Activated CD4-positive, alpha-beta T cell treated with anti-CD3 and anti-CD28 coated beads, Interleukin-2, amount 10 ng/mL, durations not matched to agents 24 days and 14 days (primary cell): Measurements from ENCODE around the gene MUS81. TPM values are rescaled to one million over a fixed set of nuclear protein-coding genes. Genes with fewer than 3 reads are reported as not detected.
"Not testable (repeated sequence)": the region's sequence is repeated elsewhere in the genome, so short reads cannot be mapped to it uniquely, and the experiment has no call there.

Experiments used
- DNase-seq: peaks from one replicate; pipeline ENCODE4 v3.0.0; 2022
- H3K27ac Mint-ChIP-seq: one replicate; pipeline ENCODE4 v1.8.0; 2022; ENCODE audit warnings: mild to moderate bottlenecking, mixed read lengths
- H3K27me3 Mint-ChIP-seq: one replicate; pipeline ENCODE4 v1.8.0; 2022; ENCODE audit warnings: mixed read lengths
- H3K36me3 Mint-ChIP-seq: one replicate; pipeline ENCODE4 v1.8.0; 2022; ENCODE audit warnings: low read depth, mild to moderate bottlenecking, mixed read lengths
- H3K4me1 Mint-ChIP-seq: one replicate; pipeline ENCODE4 v1.8.0; 2021; ENCODE audit warnings: mixed read lengths
- H3K4me3 Mint-ChIP-seq: one replicate; pipeline ENCODE4 v1.8.0; 2022; ENCODE audit warnings: mild to moderate bottlenecking, moderate library complexity, mixed read lengths
- H3K9me3 Mint-ChIP-seq: one replicate; pipeline ENCODE4 v1.8.0; 2021; ENCODE audit warnings: mixed read lengths
- intact Hi-C: fragments of 100-400 bp; cut with micrococcal nuclease; formaldehyde crosslinking; loops from one replicate; pipeline ENCODE4 v1.15.1; 2023
- total RNA-seq: library from RNA; stranded (reverse); gene quantifications from 2 replicates; pipeline ENCODE4 v1.2.3, GENCODE V29; 2022

Gene MUS81
- total RNA-seq, 1 donor from 2014 or later, result 77.4 TPM

DNA sequence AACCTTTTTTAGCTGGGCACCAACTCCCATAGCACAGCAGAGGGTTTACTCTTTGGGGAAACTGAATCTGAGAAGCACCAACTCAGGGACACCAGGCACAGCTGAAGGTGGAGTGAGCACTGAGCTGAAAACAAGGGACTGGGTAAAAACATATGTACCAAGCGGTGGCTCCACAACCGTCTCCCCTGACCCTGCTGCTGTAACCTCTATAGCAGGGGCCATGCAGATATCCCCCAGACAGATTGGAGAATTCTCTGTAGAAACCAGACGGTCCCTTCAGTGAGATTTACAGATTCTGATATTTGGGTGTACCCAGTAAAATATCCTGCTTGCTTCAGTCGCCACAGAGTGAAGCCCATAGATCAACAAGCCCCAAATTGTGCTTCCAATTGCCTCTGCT is 30.8 kb upstream of the MUS81 start:
- Mint-ChIP-seq H3K4me3 (no peak overlapping the region), H3K9me3 (peaks cover 9% of the 10 kb centered on the region), H3K4me1 (peaks cover 31% of the 10 kb centered on the region), H3K36me3 (no peaks in the 10 kb centered on the region), H3K27ac (no peak overlapping the region), H3K27me3 (peaks cover 20% of the 10 kb centered on the region)
- intact Hi-C loops, result no loop called here
- no peak for DNase-seq

DNA sequence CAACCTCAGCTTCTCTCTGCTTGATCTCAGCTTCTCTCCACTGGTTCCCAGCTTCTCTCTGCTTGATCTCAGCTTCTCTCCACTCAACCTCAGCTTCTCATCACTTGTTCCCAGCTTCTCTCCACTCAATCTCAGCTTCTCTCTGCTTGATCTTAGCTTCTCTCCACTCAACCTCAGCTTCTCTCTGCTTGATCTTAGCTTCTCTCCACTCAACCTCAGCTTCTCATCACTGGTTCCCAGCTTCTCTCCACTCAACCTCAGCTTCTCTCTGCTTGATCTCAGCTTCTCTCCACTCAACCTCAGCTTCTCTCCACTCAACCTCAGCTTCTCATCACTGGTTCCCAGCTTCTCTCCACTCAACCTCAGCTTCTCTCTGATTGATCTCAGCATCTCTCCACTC is 28.0 kb upstream of the MUS81 start:
- intact Hi-C loops, H3K36me3 Mint-ChIP-seq, H3K27ac Mint-ChIP-seq, H3K9me3 Mint-ChIP-seq, DNase-seq: not testable (repeated sequence)
- Mint-ChIP-seq H3K27me3 (peaks cover 20% of the 10 kb centered on the region), H3K4me3 (peak overlapping the region; percentile 42), H3K4me1 (peaks cover 30% of the 10 kb centered on the region)

DNA sequence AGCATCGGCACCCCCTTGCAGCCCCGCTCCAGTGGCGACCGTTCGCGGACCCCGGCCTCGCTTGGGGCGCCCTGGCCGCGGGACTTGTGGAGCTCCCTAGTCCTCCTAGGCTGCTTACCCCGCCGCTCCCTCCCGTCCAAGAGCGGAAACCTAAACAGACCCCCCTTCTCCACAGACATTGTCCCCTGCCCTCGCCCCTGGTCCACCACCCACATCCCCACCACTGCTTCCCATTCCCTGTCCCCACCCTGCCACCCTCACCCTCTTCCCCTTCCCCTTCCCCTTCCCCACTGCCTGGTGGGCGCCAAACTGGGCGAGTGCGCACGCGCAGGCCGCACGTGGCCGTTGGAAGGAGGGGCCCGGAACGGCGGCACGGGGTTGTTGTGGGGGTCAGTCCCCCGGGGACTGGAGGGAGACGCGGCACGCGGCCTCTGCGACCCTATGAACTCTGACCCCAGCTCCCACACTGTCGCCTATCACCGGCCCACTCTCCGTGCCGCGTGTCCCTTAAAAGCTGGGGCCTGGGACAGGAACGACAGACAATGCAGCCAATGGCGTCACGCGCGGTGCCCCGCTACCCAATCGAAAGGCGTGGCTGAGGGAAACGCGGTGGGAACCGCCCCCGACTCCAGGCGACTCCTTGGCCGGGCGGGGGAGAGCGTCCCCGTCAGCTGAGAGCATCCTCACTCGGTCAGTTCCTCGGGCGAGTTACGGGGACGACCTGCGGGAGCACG is 26.8 kb upstream of the MUS81 start, which contains the start of gene SNX32:
TSS of gene SNX32 (plus strand) at position 667 of the 734 bp plus-strand sequence. CDS start 103 bp downstream, outside the sequence.
- Mint-ChIP-seq H3K36me3 (no peaks in the 10 kb centered on the region), H3K27me3 (peaks cover 20% of the 10 kb centered on the region), H3K4me3 (no peak within 1 kb of the TSS), H3K4me1 (peaks cover 21% of the 10 kb centered on the region), H3K27ac (no peak within 1 kb of the TSS), H3K9me3 (peaks cover 9% of the 10 kb centered on the region)
- DNase-seq, result peak; percentile 99
- intact Hi-C loops, result loop anchor here (1.0 kb wide), 2 partner anchors 20 to 25 kb away; partner anchors contain the start of gene CFL1

DNA sequence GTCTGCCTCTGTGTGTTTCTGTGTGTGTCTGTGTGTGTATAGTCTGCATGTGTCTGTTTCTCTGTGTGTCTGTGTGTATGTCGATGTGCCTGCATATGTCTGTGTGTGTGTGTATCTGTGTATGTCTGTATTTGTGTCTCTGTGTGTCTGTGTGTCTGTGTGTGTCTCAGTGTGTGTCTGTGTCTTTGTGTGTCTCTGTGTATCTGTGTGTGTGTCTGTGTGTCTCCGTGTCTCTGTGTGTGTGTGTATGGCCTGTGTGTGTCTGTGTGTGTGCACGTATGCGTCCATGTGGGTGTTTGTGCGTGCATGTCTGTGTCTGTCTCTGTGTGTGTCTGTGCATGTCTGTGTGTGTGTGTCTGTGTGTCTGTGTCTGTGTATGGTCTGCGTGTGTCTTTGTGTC is 26.0 kb upstream of the MUS81 start:
- DNase-seq, result no peak
- no peaks in the 10 kb centered on the region for H3K36me3 Mint-ChIP-seq
- intact Hi-C loops, result loop anchor here (1.0 kb wide), 1 partner anchor 19 kb away; no protein-coding TSS in a partner anchor
- H3K4me1 Mint-ChIP-seq, result peaks cover 20% of the 10 kb centered on the region
- H3K27ac Mint-ChIP-seq, result no peak overlapping the region
- no peak overlapping the region for H3K4me3 Mint-ChIP-seq
- H3K27me3 Mint-ChIP-seq, result peaks cover 18% of the 10 kb centered on the region
- H3K9me3 Mint-ChIP-seq, result peaks cover 9% of the 10 kb centered on the region

DNA sequence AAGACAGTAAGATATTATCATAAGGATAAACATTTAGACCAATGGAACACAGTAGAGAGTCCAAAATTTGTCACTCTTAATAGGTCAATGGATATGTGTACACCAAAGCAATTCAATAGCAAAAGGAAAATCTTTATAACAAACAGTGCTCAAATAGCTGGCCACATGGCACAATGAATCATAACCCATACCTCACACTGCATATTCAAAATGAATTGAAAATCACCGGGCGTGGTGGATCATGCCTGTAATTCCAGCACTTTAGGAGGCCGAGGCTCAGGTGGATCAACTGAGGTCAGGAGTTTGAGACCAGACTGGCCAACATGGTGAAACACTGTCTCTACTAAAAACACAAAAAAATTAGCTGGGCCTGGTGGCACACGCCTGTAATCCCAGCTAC is 18.1 kb upstream of the MUS81 start:
- Mint-ChIP-seq H3K9me3 (no peaks in the 10 kb centered on the region), H3K27me3 (no peaks in the 10 kb centered on the region), H3K4me3 (no peak overlapping the region), H3K36me3 (no peaks in the 10 kb centered on the region), H3K4me1 (no peaks in the 10 kb centered on the region), H3K27ac (no peak overlapping the region)
- intact Hi-C loops, result no loop called here
- DNase-seq, result no peak

DNA sequence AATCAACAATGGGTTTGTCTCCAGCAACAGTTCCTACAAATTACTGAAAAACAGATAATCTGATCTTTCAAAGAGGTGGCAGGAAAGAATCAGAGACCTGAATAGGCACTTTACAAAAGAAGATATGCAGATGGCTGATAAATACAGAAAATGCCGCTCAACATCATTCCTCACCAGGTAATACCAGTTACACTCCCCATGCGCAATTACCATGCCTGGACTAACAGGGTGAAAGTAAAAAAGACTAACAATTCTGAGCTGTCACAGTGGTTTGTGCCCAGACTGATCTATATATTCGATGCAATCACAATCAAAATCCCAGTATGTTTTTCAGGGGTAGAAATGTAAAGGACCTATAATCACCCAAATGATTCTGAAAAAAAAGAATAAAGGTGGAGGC is 16.4 kb upstream of the MUS81 start:
- no peak overlapping the region for H3K27ac Mint-ChIP-seq
- no peaks in the 10 kb centered on the region for H3K4me1 Mint-ChIP-seq
- DNase-seq, result no peak
- no peak overlapping the region for H3K4me3 Mint-ChIP-seq
- intact Hi-C loops, result no loop called here
- H3K27me3 Mint-ChIP-seq, result no peaks in the 10 kb centered on the region
- no peaks in the 10 kb centered on the region for H3K36me3 Mint-ChIP-seq
- no peaks in the 10 kb centered on the region for H3K9me3 Mint-ChIP-seq

DNA sequence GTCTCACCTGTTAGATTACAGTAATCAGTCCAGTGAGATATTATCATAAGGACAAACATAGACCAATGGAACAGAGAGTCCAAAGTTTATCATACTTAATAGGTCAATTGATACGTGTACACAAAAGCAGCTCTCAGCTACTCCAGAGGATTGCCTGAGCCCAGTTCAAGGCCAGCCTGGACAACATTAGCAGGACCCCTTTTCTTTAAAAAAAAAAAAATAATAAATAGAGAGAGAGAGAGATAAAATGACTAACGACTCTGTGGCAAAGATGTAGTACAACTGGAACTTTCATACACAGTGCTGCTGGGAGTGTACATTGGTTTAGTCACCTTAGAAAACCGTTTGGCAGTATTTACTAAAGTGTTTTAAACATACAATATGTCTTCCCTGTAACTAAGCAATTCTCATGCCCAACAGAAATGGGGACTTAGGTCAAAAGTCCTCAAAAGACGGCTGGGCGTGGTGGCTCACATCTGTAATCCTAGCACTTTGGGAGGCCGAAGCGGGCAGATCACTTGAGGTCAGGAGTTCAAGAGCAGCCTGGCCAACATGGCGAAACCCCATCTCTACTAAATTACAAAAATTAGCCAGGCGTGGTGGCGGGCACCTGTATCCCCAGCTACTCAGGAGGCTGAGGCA is 15.9 kb upstream of the MUS81 start:
- intact Hi-C loops, result no loop called here
- Mint-ChIP-seq H3K27me3 (no peaks in the 10 kb centered on the region), H3K9me3 (no peaks in the 10 kb centered on the region), H3K27ac (no peak overlapping the region), H3K4me3 (no peak overlapping the region), H3K36me3 (no peaks in the 10 kb centered on the region), H3K4me1 (no peaks in the 10 kb centered on the region)
- DNase-seq, result no peak

DNA sequence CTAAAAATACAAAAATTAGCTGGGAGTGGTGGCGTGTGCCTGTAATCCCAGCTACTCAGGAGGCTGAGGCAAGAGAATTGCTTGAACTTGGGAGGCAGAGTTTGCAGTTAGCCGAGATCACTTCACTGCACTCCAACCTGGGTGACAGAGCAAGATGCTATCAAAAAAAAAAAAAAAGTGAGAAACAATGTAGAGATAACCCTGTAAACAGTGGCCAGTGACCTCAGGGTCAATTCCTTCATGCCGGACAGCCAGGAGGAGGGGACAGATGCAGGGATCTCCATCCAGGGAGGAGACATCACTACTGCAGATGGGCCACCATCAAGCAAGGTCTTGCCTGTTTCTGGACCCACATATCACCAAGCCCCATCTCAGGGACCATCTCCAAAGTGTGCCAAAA is 12.5 kb upstream of the MUS81 start:
- Mint-ChIP-seq H3K36me3 (peaks cover 28% of the 10 kb centered on the region), H3K27ac (no peak overlapping the region), H3K27me3 (no peaks in the 10 kb centered on the region), H3K9me3 (no peaks in the 10 kb centered on the region), H3K4me3 (no peak overlapping the region), H3K4me1 (no peaks in the 10 kb centered on the region)
- intact Hi-C loops, result no loop called here
- DNase-seq, result no peak

DNA sequence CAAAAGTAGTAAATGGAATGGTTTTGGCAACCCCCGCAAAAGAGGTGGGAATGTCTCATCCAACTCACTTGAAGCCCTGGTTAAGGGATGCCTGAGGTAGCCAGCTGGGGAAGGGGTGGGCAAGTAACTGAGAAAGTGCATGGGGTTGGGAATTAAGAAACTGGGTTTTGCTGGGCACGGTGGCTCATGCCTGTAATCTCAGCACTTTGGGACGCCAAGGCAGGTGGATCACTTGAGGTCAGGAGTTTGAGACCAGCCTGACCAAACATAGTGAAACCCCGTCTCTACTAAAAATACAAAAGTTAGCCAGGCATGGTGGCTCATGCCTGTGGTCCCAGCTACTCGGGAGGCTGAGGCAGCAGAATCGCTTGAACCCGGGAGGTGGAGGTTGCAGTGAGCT is 11.5 kb upstream of the MUS81 start:
- H3K4me1 Mint-ChIP-seq, H3K4me3 Mint-ChIP-seq, H3K27me3 Mint-ChIP-seq, H3K27ac Mint-ChIP-seq, DNase-seq, H3K9me3 Mint-ChIP-seq, intact Hi-C loops: not testable (repeated sequence)
- peaks cover 37% of the 10 kb centered on the region for H3K36me3 Mint-ChIP-seq

DNA sequence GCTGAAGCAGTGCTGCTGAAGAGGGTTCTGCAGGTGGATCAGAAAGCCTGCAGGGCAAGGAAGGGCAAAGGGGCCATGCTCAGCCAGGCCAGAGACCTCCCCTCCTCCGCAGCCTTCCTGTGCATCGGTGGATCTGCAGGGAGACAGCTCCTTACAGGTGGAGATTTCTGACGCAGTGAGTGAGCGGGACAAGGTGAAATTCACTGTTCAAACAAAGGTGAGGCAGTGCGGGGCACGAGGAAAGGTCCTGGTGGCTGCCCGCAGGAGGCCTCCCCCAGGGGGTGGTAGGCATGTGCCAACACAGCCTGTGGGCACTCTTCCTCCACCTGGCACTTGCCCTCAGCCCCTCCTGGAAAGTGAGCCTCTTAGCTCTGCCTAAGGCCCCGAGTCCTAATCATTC is 10.9 kb upstream of the MUS81 start:
- Mint-ChIP-seq H3K9me3 (no peaks in the 10 kb centered on the region), H3K27me3 (no peaks in the 10 kb centered on the region), H3K27ac (no peak overlapping the region), H3K4me1 (peaks cover 9% of the 10 kb centered on the region), H3K36me3 (peaks cover 44% of the 10 kb centered on the region), H3K4me3 (no peak overlapping the region)
- peak; percentile 65 for DNase-seq
- intact Hi-C loops, result no loop called here

DNA sequence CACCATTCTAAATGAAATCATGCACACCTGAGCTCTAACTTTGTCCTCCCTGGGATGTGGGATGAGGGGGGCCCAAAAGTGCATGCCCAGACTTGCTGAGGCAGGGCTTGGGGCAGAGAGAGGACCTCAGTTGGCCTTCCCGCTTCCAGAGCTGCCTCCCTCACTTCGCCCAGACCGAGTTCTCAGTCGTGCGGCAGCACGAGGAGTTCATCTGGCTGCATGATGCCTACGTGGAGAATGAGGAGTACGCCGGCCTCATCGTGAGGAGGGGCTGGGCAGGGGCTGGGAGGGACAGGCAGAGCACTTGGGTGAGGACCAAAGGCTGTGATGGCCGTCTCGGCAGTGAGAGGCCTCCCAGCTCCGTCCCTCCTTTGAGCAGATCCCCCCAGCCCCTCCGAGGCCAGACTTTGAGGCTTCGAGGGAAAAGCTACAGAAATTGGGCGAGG is 10.4 kb upstream of the MUS81 start:
- Mint-ChIP-seq H3K27me3 (no peaks in the 10 kb centered on the region), H3K4me3 (no peak overlapping the region), H3K36me3 (peaks cover 48% of the 10 kb centered on the region), H3K4me1 (peaks cover 12% of the 10 kb centered on the region), H3K9me3 (no peaks in the 10 kb centered on the region), H3K27ac (no peak overlapping the region)
- DNase-seq, result peak; percentile 63
- intact Hi-C loops, result no loop called here

DNA sequence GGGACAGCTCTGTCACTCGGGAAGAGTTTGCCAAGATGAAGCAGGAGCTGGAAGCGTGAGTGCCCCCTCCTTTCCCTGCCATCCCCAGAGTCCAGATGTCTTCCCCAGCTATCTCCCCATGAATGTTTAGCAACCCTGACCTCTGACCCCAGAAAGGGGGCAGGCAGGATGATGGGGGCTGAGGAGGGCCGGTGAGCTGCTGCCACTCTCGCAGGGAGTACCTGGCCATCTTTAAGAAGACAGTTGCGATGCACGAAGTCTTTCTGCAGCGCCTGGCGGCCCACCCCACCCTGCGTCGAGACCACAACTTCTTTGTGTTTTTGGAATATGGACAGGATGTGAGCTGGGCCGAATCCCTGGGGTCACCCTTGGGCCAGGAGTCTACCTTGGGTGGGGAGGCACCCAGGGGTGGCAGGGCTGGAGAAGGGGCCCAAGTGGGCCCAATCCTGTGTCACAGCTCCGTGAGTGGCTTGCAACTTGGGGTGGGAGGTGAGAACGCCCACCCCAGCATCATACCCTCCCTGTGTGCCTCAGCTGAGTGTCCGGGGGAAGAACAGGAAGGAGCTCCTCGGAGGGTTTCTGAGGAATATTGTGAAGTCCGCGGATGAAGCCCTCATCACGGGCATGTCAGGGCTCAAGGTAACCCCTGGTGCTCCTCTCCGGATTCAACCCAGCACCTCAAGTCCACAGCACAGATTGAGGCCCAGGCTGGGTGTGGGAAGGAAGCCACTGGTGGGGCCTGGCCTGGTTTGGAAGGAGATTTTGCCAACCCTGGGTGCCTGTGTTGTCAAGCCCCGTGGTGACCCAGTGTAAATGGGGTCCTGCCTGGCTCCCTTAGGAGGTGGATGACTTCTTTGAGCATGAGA is 9.8 kb upstream of the MUS81 start:
- peak; percentile 64 for DNase-seq
- H3K9me3 Mint-ChIP-seq, result no peaks in the 10 kb centered on the region
- peaks cover 53% of the 10 kb centered on the region for H3K36me3 Mint-ChIP-seq
- H3K4me3 Mint-ChIP-seq, result no peak overlapping the region
- H3K4me1 Mint-ChIP-seq, result peaks cover 16% of the 10 kb centered on the region
- H3K27me3 Mint-ChIP-seq, result no peaks in the 10 kb centered on the region
- intact Hi-C loops, result no loop called here
- no peak overlapping the region for H3K27ac Mint-ChIP-seq

DNA sequence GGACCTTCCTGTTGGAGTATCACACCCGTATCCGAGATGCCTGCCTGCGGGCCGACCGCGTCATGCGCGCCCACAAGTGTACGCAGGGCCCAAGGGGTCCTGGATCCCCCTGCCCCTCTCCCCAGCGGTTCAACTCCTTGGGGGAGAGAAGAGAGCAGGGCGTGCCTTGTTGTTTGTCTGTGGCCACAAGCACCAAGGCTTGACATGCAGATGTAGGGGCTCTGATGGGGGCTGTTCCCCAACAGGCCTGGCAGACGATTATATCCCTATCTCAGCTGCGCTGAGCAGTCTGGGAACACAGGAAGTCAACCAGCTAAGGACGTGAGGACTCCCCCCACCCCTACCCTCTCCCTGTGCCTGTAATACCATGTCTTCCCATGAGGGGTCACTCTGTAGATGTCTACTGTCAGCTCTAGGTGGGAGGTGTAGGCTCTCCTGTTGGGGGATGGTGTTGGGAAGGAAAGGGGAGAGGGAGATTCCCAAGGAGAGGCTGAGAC is 9.1 kb upstream of the MUS81 start:
- Mint-ChIP-seq H3K27ac (no peak overlapping the region), H3K27me3 (no peaks in the 10 kb centered on the region), H3K4me3 (no peak overlapping the region), H3K4me1 (peaks cover 22% of the 10 kb centered on the region), H3K36me3 (peaks cover 60% of the 10 kb centered on the region), H3K9me3 (no peaks in the 10 kb centered on the region)
- intact Hi-C loops, result no loop called here
- DNase-seq, result peak; percentile 73
